Esophagus squamous epithelium (tissue), 5 donors: ENCODE measurements around the gene HSD3B2. TPM values are rescaled to one million over a fixed set of nuclear protein-coding genes. Genes with fewer than 3 reads are reported as not detected.

Source experiments
- DNase-seq: peaks from one replicate; lab custom pipeline; 2025; lab: John Stamatoyannopoulos, UW
- H3K27ac ChIP-seq, 4 donors: fragments of 200-600 bp; sonication (generic); one replicate each; pipeline ENCODE4 v1.5.1; 2016 to 2019; ENCODE audit warnings: mild to moderate bottlenecking in 1 of 4
- H3K27me3 ChIP-seq, 4 donors: fragments of 200-600 bp; sonication (generic); 1 replicate in 3 of 4; 2 replicates in 1 of 4; pipeline versions ENCODE4 v1.5.1 to v1.6.0; 2017 to 2021; ENCODE audit warnings: antibody characterized with exemption in 1 of 4
- H3K36me3 ChIP-seq, 3 donors: fragments of 200-600 bp; sonication (generic); one replicate each; pipeline ENCODE4 v1.5.1; 2016 to 2019
- H3K4me1 ChIP-seq, 3 donors: fragments of 200-600 bp; sonication (generic); one replicate each; pipeline ENCODE4 v1.5.1; 2017 to 2019
- H3K4me3 ChIP-seq, 4 donors: fragments of 200-600 bp; sonication (generic); 1 replicate in 3 of 4; 2 replicates in 1 of 4; pipeline ENCODE4 v1.5.1; 2016 to 2019; ENCODE audit warnings: mild to moderate bottlenecking in 2 of 4, moderate library complexity in 1 of 4
- H3K9me3 ChIP-seq, 3 donors: fragments of 200-600 bp; sonication (generic); one replicate each; pipeline ENCODE4 v1.5.1; 2016 to 2019
- CTCF ChIP-seq, 6 experiments: fragments of 450-650 bp in 4 of 6; fragments of 200-600 bp in 2 of 6; sonication (generic) in 2 of 6; IDR thresholded peaks; one replicate each; pipeline ENCODE4 v1.5.1; 2016 to 2019; ENCODE audit warnings: antibody characterized with exemption in 6 of 6, mild to moderate bottlenecking in 4 of 6, moderate library complexity in 4 of 6
- POLR2A ChIP-seq, 4 donors: fragments of 450-650 bp; IDR thresholded peaks; one replicate each; pipeline ENCODE4 v1.6.1; 2017; ENCODE audit warnings: antibody characterized with exemption in 4 of 4, mild to moderate bottlenecking in 4 of 4, moderate library complexity in 3 of 4
- WGBS, 2 donors: methylation state at CpG; one replicate each; pipeline ENCODE4 v1.1.5; 2018; 5-methylcytosine and 5-hydroxymethylcytosine counted together
- intact Hi-C: fragments of 100-400 bp; cut with DNase I; formaldehyde crosslinking; loops from one replicate; pipeline ENCODE4 v1.15.0; 2022
- total RNA-seq, 4 donors: library from RNA; depleted of rRNA; stranded (reverse); fragments of >200 nt; gene quantifications; one replicate each; pipeline ENCODE4 v1.1.0, GENCODE V29; 2016
- donor health status: DM: yes; HTN: yes; CAD: no.

Gene HSD3B2
- total RNA-seq, 4 donors from 2014 or later = not detected

GRCh38 chr1:119470377-119470776 lies 55.4 kb downstream of the HSD3B2 start:
- intact Hi-C loops = no loop called here

GRCh38 chr1:119470958-119471357 lies 56.0 kb downstream of the HSD3B2 start:
- Histone ChIP-seq H3K9me3 (no peaks in the 10 kb centered on the region), H3K36me3 (no peaks in the 10 kb centered on the region), H3K27ac (no peak overlapping the region), H3K4me3 (no peak overlapping the region), H3K4me1 (peaks cover 12 to 23% (median 13%) of the 10 kb centered on the region in 3 donors), H3K27me3 (no peaks in the 10 kb centered on the region)
- TF ChIP-seq CTCF (IDR thresholded peaks at IDR 0.05) (no peak), POLR2A (IDR thresholded peaks at IDR 0.05) (no peak)
- WGBS, 2 donors = 88 to 95% methylated on average over 7 of the region's 7 CpGs
- DNase-seq = no peak
- intact Hi-C loops = no loop called here

More at GRCh38 chr1:119470377-119470776, 55.4 kb downstream of the HSD3B2 start:
- Histone ChIP-seq H3K9me3 (no peaks in the 10 kb centered on the region), H3K4me3 (no peak overlapping the region), H3K4me1 (peaks cover 12 to 23% (median 13%) of the 10 kb centered on the region in 3 donors), H3K36me3 (no peaks in the 10 kb centered on the region), H3K27me3 (no peaks in the 10 kb centered on the region), H3K27ac (no peak overlapping the region)
- no peak for DNase-seq
- WGBS, 2 donors = 79 to 94% methylated on average over 2 to 3 of the region's 3 CpGs
- TF ChIP-seq CTCF (IDR thresholded peaks at IDR 0.05) (no peak), POLR2A (IDR thresholded peaks at IDR 0.05) (no peak)

- Histone ChIP-seq H3K9me3 (no peaks in the 10 kb centered on the region), H3K27me3 (no peaks in the 10 kb centered on the region), H3K4me3 (no peak overlapping the region), H3K36me3 (no peaks in the 10 kb centered on the region), H3K27ac (no peak overlapping the region), H3K4me1 (peaks cover 11 to 21% (median 12%) of the 10 kb centered on the region in 3 donors)
- intact Hi-C loops = no loop called here
- TF ChIP-seq POLR2A (IDR thresholded peaks at IDR 0.05) (no peak), CTCF (IDR thresholded peaks at IDR 0.05) (no peak)
- no peak for DNase-seq
- 84 to 86% methylated on average over 5 of the region's 5 CpGs for WGBS, 2 donors
These were observed 56.6 kb downstream of the HSD3B2 start for GRCh38 chr1:119471566-119471965.

GRCh38 chr1:119472080-119472818 lies 57.3 kb downstream of the HSD3B2 start:
- Histone ChIP-seq H3K4me3 (no peak overlapping the region), H3K27ac (no peak overlapping the region), H3K36me3 (no peaks in the 10 kb centered on the region), H3K4me1 (peaks cover 5 to 14% (median 5%) of the 10 kb centered on the region in 3 donors), H3K9me3 (no peaks in the 10 kb centered on the region), H3K27me3 (no peaks in the 10 kb centered on the region)
- no peak for DNase-seq
- 48 to 53% methylated on average over 5 of the region's 5 CpGs for WGBS, 2 donors
- intact Hi-C loops = no loop called here
- TF ChIP-seq POLR2A (IDR thresholded peaks at IDR 0.05) (no peak), CTCF (IDR thresholded peaks at IDR 0.05) (no peak)

Other genes with a start within 250 kb of the HSD3B2 start
- not detected for gene HAO2, start 46.4 kb upstream of the HSD3B2 start, total RNA-seq
- gene HSD3B1, start 92.1 kb downstream of the HSD3B2 start, total RNA-seq = not detected
- gene ZNF697, start 233.1 kb downstream of the HSD3B2 start, total RNA-seq = 1 to 10 TPM in 2 of 4 donors, under 1 TPM in 2; 0.34 to 3.3 (median 1.4) TPM